HUDEP-2 (cell line): ENCODE results near the gene ZNF326.

Experiments used
- DNase-seq, 76 experiments: peaks; one replicate each; lab custom pipeline; 2025; ENCODE audit not compliant: unreplicated experiment in 76 of 76; lab: John Stamatoyannopoulos, UW

Gene ZNF326

DNA sequence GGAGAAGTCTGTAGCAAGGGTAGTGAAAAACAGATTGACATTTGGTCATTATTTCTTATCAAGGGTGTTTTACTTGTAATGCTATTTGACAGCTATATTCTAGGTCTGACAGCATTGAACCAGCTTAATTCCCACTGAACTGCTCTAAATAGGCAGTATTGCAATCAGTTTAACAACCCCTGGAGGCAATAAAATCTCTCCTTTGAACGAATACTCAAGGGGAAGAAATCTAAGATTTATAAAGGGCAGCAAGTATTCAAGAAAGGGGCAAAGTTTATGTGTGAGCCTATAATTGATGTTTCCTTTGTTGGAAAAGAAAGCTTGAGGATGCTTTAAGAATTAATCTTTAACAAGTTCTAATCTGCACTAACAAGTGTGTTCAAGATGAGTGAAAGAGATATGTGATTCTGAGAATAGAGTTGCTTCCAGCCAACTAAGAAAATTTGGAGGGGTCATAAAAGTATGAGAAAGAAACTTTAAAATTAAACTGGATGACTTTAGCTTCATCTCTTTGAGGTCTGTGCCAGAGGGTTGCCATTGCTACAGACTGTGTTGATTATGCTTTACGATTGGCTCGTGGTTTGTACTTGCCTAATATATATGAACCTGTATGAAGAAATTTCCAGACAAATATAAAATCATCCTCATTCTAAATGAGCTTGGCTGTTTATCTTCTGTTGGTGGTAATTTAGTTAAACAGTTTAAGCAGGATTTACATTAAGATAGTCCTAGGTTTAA lies 72.5 kb downstream of the ZNF326 start:
- DNase-seq: no peak

GRCh38 chr1:90068611-90069280 lies 73.8 kb downstream of the ZNF326 start:
- DNase-seq: no peak

- no peak for DNase-seq
These were observed 79.2 kb downstream of the ZNF326 start for GRCh38 chr1:90074137-90074536.

GRCh38 chr1:90074566-90074965 lies 79.7 kb downstream of the ZNF326 start:
- DNase-seq: no peak

GRCh38 chr1:90074970-90075391 lies 80.1 kb downstream of the ZNF326 start:
- no peak for DNase-seq

DNA sequence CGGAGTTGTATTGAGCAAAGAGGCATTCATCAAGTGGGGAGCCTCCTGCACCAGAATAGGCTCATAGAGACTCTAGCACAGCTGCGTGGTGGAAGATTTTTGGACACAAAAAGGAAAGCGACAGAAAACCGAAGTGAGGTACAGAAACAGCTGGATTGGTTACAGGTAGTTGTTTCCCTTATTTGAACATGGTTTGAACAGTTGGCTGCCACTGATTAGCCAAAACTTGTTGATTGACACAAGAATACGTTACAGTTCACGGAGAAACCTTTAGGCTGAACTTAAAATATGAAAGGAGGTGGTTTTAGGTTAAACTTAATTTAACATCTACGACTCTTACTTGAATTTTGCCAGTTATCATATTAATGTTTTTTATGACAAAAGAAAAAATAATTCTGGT lies 89.1 kb downstream of the ZNF326 start:
- DNase-seq: no peak
